Measurements from ENCODE around the gene SPATA21. TPM values are rescaled to one million over a fixed set of nuclear protein-coding genes. Genes with fewer than 3 reads are reported as not detected.

The SPATA21 gene
- total RNA-seq, 2 donors from 2014 or later: not detected

DNA sequence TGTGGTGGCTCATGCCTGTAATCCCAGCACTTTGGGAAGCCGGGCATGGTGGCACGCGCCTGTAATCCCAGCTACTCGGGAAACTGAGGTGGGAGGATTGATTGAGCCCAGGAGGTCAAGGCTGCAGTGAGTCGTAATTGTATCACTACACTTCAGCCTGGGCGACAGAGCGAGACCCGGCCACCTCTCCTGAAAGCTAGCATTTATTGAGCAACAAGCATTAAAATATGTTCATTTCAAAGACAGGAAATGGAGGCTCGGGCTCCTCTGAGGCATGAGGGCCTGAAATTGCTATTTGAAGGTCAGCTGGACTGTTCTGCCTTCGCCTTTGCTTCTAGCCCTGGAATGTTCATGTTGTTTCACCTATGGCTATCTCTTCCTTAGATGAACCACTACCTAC, 34.5 kb downstream of the SPATA21 start:
- no peaks in the 10 kb centered on the region for H3K36me3 ChIP-seq
- no peak overlapping the region for H3K4me3 ChIP-seq
- no peak overlapping the region for H3K27ac ChIP-seq
- no peaks in the 10 kb centered on the region for H3K9me3 ChIP-seq
- DNase-seq (ENCODE audit: low spot score): no peak
- TF ChIP-seq, protein P1, sequence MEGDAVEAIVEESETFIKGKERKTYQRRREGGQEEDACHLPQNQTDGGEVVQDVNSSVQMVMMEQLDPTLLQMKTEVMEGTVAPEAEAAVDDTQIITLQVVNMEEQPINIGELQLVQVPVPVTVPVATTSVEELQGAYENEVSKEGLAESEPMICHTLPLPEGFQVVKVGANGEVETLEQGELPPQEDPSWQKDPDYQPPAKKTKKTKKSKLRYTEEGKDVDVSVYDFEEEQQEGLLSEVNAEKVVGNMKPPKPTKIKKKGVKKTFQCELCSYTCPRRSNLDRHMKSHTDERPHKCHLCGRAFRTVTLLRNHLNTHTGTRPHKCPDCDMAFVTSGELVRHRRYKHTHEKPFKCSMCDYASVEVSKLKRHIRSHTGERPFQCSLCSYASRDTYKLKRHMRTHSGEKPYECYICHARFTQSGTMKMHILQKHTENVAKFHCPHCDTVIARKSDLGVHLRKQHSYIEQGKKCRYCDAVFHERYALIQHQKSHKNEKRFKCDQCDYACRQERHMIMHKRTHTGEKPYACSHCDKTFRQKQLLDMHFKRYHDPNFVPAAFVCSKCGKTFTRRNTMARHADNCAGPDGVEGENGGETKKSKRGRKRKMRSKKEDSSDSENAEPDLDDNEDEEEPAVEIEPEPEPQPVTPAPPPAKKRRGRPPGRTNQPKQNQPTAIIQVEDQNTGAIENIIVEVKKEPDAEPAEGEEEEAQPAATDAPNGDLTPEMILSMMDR (IDR thresholded peaks at IDR 0.05): no peak
- H3K4me1 ChIP-seq: no peaks in the 10 kb centered on the region
- no peaks in the 10 kb centered on the region for H3K27me3 ChIP-seq

DNA sequence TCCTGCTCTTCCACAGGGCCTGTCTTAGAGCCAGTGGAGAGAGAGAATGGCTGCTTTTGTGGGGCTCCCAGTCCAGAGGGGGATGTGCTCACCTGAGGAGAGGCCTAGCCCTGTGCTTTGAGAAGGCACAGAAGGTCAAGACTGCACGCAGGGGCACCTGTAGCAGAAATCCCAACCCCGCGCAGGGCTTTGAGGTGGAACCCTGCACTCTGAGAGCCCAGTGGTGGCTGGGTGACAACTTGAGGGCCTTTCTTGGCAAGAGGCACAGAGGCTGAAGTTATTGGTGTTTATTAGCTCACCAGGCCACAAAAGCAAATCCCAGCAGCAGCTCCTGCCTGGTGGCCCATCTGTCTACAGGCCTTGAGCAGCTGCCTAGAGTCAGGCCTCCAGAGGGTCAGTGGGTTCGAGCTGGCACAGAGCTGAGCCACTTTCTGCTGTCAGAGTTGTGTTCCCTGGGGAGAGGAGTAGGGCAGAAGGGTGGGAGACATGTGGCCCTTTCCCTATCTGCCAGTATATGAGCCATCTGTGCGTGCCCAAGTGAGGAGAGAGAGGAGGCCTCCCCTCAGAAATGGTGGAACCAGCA, 38.8 kb downstream of the SPATA21 start:
- no peak overlapping the region for H3K4me3 ChIP-seq
- TF ChIP-seq, protein P1 (IDR thresholded peaks at IDR 0.05): no peak

DNA sequence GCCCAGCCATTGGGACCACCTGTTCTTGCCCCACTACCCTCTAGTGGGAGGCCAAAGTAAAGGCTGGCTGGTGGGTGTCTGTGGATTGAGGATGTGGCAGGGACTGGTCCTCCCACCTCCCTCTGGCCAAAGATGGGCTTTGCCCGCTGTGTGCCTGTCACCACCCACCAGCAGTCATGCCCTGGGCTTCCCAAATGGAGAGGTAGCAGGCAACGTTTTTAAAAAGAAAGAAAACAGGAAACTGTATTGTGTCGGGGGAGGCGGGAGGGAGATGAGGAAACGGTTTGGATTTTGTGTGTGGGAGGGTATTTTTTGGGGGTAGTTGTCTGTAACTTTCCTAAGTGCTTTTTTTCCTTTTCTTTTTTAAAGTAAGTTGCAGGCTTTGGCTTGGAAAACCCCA, 40.1 kb downstream of the SPATA21 start:
- Histone ChIP-seq H3K36me3 (peaks cover 38% of the 10 kb centered on the region), H3K27ac (no peak overlapping the region)
- DNase-seq (ENCODE audit: low spot score): no peak

More for the DNA sequence above, 38.8 kb downstream of the SPATA21 start:
- H3K4me1 ChIP-seq: peaks cover 0 to 18% of the 10 kb centered on the region in 2 donors
- peaks cover 35% of the 10 kb centered on the region for H3K36me3 ChIP-seq
- H3K9me3 ChIP-seq: no peaks in the 10 kb centered on the region
- DNase-seq (ENCODE audit: low spot score): no peak
- no peaks in the 10 kb centered on the region for H3K27me3 ChIP-seq
- no peak overlapping the region for H3K27ac ChIP-seq

DNA sequence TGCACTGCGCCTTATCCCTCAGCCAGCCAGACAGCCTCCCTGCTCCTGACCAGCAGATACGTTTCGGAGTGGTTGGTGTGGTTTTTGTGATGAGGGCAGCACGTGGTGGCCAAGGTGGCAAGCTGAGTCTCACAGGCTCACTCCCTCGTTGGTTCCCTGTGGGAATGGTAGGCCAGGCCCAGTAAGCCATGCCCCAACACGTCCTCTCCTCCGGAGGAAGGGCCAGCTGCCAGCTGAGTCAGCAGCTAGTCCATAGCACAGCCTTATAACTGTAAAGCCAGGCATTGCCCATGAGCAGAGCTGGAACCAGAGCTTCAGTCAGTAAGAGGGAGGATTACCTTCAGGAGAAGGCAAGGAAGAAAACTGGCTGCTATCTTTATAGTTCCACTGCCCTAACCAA, 40.6 kb downstream of the SPATA21 start:
- TF ChIP-seq, protein P1 (IDR thresholded peaks at IDR 0.05): no peak
- Histone ChIP-seq H3K27me3 (no peaks in the 10 kb centered on the region), H3K4me1 (peaks cover 0 to 37% of the 10 kb centered on the region in 2 donors), H3K9me3 (no peaks in the 10 kb centered on the region), H3K4me3 (no peak overlapping the region), H3K27ac (no peak overlapping the region), H3K36me3 (peaks cover 38% of the 10 kb centered on the region)
- no peak for DNase-seq (ENCODE audit: low spot score)

More for the DNA sequence above, 40.1 kb downstream of the SPATA21 start:
- H3K4me1 ChIP-seq: peaks cover 0 to 31% of the 10 kb centered on the region in 2 donors
- no peaks in the 10 kb centered on the region for H3K9me3 ChIP-seq
- TF ChIP-seq, protein P1 (IDR thresholded peaks at IDR 0.05): no peak
- H3K4me3 ChIP-seq: no peak overlapping the region
- H3K27me3 ChIP-seq: no peaks in the 10 kb centered on the region

DNA sequence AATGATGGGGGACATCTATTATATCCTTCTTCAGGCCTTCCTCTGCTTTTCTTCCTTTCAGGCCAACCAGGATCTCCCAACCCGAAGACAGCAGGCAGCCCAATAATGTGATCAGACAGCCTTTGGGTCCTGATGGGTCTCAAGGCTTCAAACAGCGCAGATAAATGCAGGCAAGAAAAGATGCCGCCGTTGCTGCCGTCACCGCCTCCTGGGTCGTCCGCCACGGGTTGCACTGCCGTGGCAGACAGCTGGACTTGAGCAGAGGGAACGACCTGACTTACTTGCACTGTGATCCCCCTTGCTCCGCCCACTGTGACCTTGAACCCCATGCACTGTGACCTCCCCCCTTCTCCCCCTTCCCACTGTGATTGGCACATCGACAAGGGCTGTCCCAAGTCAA, 42.2 kb downstream of the SPATA21 start:
- TF ChIP-seq, protein P1 (IDR thresholded peaks at IDR 0.05): no peak
- Histone ChIP-seq H3K27ac (no peak overlapping the region), H3K4me3 (no peak overlapping the region), H3K27me3 (no peaks in the 10 kb centered on the region), H3K4me1 (peaks cover 0 to 53% of the 10 kb centered on the region in 2 donors), H3K36me3 (peaks cover 38% of the 10 kb centered on the region), H3K9me3 (no peaks in the 10 kb centered on the region)
- no peak for DNase-seq (ENCODE audit: low spot score)

All from right atrium auricular region (tissue), 2 donors.